ENCODE measurements around the gene PRRG2. TPM values are rescaled to one million over a fixed set of nuclear protein-coding genes. Genes with fewer than 3 reads are reported as not detected.

Gene PRRG2
- total and polyA plus RNA-seq, 9 of the 15 experiments (the other 6 are each of a cell fraction or from before 2014, with no cell fraction given) = 0.06 to 1.1 (median 0.33) TPM

- no peak for TF ChIP-seq THAP7 (CRISPR knock-in tag; IDR thresholded peaks at IDR 0.05)
- TF ChIP-seq NEUROD1 (IDR thresholded peaks at IDR 0.05; ENCODE audit: borderline replicate concordance, low read depth, low read length, partially characterized antibody) = no peak
- TF ChIP-seq CXXC5 (CRISPR knock-in tag; IDR thresholded peaks at IDR 0.05) = no peak
- TF ChIP-seq ZNF76 (CRISPR knock-in tag; IDR thresholded peaks at IDR 0.05; ENCODE audit: borderline replicate concordance) = no peak
- peak; percentile 82 for TF ChIP-seq C11orf30 (IDR thresholded peaks at IDR 0.05; ENCODE audit: low read depth)
- no peak for TF ChIP-seq SLC30A9 (CRISPR knock-in tag; IDR thresholded peaks at IDR 0.05)
- peak; percentile 72 for TF ChIP-seq MAFG (tag; conservative IDR thresholded peaks at IDR 0.05)
- TF ChIP-seq ETV6 (IDR thresholded peaks at IDR 0.05; ENCODE audit: borderline replicate concordance in 1 of 2, low read depth in 2 of 2, low read length in 1 of 2) = no peak
- no peak for TF ChIP-seq ETV6 (CRISPR knock-in tag; IDR thresholded peaks at IDR 0.05; ENCODE audit: borderline replicate concordance)
- TF ChIP-seq ARID3B (CRISPR knock-in tag; IDR thresholded peaks at IDR 0.05; ENCODE audit: borderline replicate concordance) = no peak
- TF ChIP-seq SMAD3 (CRISPR knock-in tag; conservative IDR thresholded peaks at IDR 0.05) = no peak
- no peak for TF ChIP-seq XRCC5 (IDR thresholded peaks at IDR 0.05; ENCODE audit: low read depth, low read length)
- no peak for TF ChIP-seq SIN3B (IDR thresholded peaks at IDR 0.05; ENCODE audit: low read depth)
- TF ChIP-seq E2F1 (CRISPR knock-in tag; IDR thresholded peaks at IDR 0.05) = no peak
- TF ChIP-seq HMBOX1 (IDR thresholded peaks at IDR 0.05) = no peak
- TF ChIP-seq HCFC1 (IDR thresholded peaks at IDR 0.05; ENCODE audit: low read depth, low read length) = no peak
- no peak for TF ChIP-seq SMAD4 (CRISPR knock-in tag; conservative IDR thresholded peaks at IDR 0.05)
- TF ChIP-seq HMGN3 (IDR thresholded peaks at IDR 0.05; ENCODE audit: borderline replicate concordance, extremely low read depth, insufficient read length, low read depth, low read length) = no peak
- no peak for TF ChIP-seq MTA1 (IDR thresholded peaks at IDR 0.05; ENCODE audit: borderline replicate concordance)
- no peak for TF ChIP-seq E2F6 (IDR thresholded peaks at IDR 0.05; ENCODE audit: borderline replicate concordance in 1 of 2, extremely low read depth in 1 of 2, insufficient read depth in 1 of 2, insufficient read length in 1 of 2, low read depth in 1 of 2, low read length in 1 of 2, poor library complexity in 1 of 2, severe bottlenecking in 1 of 2)
- TF ChIP-seq THRAP3 (IDR thresholded peaks at IDR 0.05; ENCODE audit: borderline replicate concordance) = no peak
- TF ChIP-seq JUN (IDR thresholded peaks at IDR 0.05; ENCODE audit: borderline replicate concordance, low read depth, low read length) = no peak
- no peak for TF ChIP-seq JUN (CRISPR knock-in tag; IDR thresholded peaks at IDR 0.05; ENCODE audit: borderline replicate concordance)
- no peak for TF ChIP-seq ZNF589 (CRISPR knock-in tag; IDR thresholded peaks at IDR 0.05; ENCODE audit: low read depth)
Observed at GRCh38 chr19:49574206-49574755, 6.8 kb upstream of the PRRG2 start (continued).
